ENCODE data around the gene LRRC61.
A peak's percentile ranks its signal among the peaks of the same experiment; 100 is the strongest.

LRRC61 gene

DNA sequence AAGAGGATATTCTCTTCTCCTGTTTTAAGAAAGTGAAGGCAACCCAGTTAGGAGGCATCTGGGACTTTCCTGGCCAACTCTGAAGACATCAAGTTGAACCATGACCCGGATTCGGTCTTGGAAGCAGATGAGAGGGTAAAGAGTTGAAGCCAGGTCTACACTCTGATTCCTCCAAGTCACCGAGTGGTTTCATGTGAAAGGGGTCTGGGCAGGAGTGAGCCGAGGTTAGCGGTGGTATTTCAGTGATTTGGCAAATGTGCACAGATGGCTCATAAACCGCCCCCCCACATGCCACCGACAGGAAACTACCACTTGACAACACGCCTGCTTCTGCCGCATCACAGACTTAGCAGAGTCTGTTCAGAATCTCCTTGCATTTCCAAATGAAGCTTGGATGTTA lies 34.1 kb downstream of the LRRC61 start:
- no peak for DNase-seq (ENCODE audit: low spot score)

DNA sequence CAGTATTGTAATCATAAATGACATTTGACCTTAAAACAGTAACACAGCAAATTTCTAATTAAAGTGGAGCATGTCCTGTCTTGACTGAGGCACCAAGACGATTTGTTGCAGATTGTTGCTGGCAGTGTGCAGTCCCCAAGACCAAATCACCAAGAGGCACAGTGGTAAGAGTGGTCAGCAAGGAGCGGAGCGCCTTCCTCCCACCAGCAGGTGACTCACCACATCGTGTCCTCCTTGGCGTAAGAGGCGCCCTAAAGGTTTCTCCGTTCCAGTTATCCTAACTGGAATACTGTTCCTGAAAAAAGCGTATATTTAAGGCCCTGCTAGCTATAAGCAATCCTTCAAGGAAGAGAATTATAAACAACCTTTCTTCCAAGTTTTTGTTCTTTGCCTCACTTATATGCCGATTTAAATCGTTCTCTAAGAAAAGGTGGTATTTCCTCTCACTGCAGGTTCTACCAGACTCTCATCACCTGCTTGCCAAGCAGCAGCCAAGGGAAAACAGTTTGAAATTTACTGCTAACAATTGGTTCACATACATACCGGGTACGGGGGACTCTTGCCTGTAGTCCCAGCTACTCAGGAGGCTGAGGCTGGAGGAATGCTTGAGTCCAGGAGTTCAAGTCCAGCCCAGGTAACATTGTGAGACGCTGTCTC lies 34.7 kb downstream of the LRRC61 start:
- DNase-seq (ENCODE audit: low spot score), result no peak

DNA sequence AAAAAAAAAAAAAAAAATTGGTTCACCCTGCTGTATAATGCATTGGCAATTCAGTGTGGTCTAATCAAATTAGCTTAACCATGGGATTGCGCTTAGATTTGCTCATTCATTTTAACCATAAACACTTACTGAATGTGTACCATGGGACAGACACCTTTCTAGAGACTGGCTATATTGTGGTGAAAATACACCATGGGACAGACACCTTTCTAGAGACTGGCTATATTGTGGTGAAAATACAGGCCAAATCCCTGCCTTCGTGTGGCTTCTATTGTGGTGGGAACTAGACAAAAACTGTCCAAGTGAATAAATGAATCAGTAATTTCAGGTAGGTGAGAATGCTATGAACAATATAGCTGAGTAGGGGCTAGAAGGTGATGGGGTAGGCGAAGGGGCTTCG lies 35.3 kb downstream of the LRRC61 start:
- no peak for DNase-seq (ENCODE audit: low spot score)

DNA sequence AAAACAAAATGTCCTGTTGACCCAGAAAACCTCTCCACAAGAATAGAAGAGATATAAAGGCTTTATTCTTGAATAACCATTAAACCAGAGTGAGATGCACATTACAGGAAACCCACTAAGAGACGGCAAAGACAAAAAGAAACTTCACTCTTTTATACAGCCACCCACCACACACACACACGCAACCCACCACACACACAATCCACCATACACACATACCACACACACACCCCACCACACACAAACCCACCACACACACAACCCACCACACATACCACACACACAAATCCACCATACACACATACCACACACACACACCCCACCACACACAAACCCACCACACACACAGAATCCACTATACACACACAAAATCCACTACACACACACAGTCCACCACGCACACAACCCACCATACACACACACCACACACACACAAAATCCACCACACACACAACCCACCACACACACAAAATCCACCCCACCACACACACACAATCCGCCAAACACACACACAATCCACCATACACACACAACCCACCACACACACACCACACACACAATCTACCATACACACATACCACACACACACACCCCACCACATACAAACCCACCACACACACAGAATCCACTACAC lies 36.0 kb downstream of the LRRC61 start:
- DNase-seq (ENCODE audit: low spot score), result no peak

DNA sequence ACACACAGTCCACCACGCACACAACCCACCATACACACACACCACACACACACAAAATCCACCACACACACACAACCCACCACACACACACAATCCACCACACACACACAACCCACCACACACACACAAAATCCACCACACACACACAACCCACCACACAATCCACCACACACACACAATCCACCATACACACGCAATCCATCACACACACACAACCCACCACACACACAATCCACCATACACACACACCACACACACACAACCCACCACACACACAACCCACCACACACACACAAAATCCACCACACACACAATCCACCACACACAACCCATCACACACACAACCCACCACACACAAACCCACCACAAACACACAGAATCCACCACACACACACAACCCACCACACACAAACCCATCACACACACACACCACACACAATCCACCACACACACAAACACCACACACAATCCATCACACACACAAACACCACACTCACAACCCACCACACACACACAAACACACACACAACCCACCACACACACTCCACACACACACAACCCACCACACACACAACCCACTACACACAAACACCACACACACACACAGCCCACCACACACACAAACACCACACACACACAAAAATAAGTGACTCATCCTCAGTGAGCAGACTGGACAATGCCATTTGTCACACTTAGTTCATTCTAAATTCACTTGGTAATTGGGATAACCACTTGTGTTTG lies 36.6 kb downstream of the LRRC61 start:
- no peak for DNase-seq (ENCODE audit: low spot score)

DNA sequence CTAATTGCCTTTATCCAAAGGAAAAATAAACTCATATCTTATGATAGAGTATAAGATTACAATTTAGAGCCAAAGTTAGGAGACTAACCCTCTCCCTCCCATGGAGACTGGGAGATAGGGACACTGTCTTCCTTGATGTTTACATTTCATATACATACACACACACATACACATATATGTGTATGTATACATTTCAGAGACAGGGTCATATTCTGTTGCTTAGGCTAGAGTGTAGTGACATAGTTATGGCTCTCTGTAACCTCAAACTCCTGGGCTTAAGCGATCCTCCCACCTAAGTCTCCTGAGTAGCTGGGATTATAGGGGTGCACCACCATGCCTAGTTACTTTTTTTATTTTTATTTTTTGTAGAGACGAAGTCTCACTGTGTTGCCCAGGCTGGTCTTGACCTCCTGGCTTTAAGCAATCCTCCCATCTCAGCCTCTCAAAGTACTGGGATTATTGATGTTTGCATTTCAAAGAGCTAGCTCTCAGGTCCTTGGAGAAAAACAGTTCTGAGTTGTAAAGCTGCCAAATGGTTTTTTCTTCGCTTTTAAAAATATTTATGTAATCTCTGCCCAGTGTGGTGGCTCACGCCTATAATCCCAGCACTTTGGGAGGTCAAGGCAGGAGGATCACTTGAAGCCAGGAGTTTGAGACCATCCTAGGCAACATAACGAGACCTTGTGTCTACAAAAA lies 37.4 kb downstream of the LRRC61 start:
- DNase-seq (ENCODE audit: low spot score), result no peak

DNA sequence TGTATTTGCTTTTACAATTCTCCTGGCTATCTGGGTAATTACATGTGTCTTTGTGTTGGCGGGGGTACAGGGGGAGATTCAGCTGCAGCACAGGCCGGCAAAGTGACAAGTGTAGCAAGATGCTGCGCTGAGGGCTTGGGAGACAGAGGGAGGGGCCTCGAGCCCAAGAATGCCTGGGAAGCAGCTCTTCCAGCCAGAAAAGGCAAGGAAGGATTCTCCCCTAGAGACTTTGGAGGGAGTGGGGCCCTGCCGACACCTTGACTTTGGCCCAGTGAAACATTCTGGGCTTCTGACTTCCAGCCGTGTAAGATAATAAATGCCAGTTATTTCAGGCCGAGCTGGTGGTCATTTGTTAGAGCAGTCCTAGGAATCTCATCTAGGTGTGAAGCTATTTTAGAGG lies 38.2 kb downstream of the LRRC61 start:
- no peak for DNase-seq (ENCODE audit: low spot score)

DNA sequence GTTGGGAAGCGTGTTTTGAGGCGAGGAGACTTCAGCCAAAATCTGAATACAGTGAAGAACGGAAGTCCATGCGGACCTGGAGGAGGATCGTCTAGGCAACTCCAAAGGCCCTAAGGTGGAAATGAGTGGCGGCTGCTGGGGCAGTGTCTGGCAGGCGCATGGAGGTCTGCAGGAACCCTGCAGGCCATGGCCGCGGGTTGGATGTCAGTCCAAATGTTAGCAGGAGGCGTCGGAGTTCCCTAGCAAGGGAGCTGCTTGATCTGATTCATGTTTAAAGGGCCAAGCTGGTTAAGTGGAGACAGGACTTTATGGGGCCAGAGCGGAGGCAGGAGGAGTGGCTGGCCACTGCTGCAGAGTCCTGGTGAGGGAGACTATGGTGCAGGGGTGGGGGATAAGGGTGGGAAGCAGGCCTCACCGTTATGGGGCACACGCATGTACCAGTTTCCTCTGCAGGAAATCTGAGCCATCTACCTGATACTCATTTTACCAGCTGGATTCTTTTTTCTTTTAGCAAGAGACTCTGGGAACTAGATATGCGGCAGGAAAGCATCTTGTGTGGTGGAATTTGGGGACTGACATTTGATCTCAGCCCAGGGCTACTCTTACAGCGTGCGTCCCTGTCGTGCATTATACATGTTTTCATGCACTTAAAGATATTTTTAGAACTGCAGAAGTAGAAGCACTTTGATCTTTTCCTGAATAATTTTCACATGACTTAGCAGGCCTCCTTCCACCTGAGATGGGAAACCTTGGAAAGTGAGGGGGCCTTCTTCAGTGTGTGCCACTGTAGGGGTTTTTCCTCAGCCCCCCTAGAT lies 38.9 kb downstream of the LRRC61 start:
- no peak for DNase-seq (ENCODE audit: low spot score)

DNA sequence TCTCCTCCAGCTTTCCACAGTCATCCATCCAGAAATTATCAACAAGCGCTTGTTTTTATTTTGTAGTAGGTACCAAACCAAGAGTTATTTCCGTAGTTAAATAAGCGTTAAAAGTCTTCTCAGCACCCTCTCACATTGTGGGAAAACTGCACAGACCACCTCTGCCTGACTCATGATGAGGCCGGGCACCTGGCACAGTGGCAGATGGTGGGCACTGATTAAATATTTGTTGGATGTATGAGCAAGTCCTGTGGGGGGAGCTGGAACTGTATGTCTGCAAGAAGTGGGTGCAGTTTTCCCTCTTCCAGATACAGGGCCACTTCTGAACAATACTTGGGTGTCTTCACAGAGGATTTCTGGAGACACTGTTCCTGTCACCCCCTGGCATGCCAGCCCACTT lies 40.2 kb downstream of the LRRC61 start:
- DNase-seq (ENCODE audit: low spot score), result no peak

DNA sequence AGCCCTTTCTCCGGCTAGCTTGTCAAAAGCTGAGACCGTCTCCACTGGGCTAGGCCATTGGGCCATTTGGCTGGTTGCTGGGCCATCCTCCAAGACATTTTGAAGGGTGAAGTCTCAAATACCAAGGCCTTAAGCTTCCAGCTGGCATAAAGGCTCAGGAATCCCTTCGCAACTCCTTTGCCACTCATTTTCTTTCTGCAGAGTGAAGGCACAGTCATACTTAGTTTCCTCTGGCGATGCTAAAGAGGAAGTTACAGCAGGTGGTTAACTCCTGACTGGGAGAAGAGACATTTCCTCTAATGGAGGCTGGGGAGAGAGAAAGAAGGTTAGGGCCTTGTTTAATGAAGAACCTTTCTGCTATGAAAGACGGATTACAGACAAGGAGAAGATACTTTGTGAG lies 40.7 kb downstream of the LRRC61 start:
- DNase-seq (ENCODE audit: low spot score), result no peak

DNA sequence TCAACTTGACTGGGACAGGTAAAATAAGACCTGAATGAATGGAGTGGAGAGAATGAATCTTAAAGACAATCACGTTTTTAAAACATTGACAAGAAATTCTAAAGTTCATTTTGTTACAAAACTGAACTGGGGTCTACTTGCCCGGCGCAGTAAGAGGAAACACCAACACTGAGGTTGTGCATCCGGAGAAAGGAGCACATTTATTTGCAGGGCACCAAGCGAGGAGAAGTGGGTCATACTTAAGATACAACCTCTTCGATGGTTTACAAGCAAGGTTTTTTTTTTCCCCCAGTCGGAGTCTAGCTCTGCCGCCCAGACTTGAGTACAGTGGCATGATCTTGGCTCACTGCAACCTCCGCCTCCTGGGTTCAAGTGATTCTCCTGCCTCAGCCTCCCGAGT lies 42.0 kb downstream of the LRRC61 start:
- no peak for DNase-seq (ENCODE audit: low spot score)

DNA sequence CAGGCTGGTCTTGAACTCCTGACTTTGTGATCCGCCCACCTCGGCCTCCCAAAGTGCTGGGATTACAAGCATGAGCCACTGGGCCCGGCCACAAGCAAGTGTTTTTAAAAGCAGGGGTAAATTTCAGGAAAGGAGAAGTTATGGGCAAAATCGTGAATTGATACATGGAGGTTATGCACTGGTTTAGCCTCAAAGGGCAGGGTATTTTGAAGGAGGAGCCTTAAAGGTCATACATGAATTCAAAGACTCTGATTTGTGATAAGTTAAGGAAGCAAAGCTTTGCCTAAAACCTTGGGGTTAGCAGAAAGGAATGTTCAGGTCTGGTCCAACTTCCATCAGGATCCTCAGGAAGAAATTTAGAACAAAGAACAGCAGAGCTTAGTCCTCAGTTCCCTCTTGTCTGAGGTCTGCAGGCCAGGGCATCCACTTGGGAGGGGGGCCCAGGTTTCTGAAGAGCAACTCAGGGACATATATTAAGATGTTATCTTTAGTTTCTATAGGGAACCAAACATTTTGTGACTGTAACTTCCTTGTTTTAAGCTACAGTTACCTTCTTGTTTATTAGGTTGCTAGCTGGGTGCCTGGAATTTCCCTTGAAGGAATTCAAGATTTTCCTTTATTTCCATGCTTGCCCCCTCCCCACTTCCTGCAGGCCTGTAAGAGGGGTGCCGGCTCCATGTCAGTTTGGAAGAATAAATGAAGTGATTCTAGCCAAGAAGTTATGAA lies 42.7 kb downstream of the LRRC61 start:
- no peak for DNase-seq (ENCODE audit: low spot score)

DNA sequence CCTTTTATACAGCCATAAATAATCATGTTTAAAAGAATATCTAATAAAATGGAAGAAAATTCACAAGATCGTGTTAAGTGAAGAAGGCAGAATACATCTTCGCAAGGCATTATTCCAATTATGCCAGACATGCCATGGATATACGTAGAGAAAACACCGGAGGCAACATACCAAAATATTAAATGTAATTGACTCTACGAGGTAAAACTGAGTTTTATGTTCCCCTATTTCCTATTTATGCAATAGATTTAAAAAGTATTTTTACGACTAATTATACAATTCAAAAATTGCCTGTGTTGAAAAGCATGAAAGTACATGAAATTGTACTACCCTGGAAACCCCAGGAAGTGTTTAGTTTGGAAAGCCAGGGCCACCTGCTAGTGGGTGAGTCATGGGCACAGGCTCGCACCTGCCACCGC lies 44.5 kb downstream of the LRRC61 start:
- DNase-seq (ENCODE audit: low spot score), result no peak

DNA sequence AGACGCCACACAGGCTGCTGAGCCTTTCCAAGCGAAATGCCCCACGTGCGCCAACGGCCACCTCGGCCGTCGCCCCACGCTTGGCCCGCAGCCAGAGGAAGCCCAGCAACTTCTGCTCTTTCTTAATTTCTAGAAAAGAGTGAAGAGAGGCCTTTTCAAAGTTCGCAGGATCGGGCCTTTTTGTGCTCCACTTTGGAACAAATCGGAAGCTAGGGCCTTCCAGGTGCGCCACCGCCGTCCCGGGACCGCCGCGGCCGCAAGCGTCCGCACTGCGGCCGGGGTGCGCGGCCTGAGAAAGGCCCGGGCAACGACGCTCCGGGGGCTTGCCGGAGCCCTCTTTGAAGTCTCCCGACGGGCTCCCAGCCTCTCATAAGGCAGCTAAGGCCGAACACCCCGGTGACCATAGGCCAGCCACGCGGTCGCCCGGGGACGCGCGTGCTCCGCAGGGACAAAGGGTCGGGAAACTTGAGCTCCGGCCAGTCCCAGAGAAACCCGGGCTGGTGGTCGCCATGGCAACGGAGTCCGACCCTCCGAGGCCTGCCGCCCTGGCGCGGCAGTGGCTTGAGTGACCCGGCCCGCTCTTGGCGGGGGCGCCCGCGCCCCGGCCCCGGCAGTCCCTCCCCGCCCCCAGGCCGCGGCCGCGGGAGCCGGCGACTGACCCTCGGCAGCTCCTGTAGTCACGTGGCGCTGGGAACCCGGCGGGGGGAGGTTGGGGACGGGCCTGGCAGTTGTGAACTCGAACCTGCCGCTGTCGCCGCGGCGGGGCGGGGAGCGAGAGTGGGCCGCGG lies 45.1 kb downstream of the LRRC61 start, which contains the start of gene REPIN1:
TSS of gene REPIN1 (plus strand) at position 727 of the 788 bp plus-strand sequence. CDS start 890 bp downstream, outside the sequence.
- DNase-seq (ENCODE audit: low spot score), result peak; percentile 93

DNA sequence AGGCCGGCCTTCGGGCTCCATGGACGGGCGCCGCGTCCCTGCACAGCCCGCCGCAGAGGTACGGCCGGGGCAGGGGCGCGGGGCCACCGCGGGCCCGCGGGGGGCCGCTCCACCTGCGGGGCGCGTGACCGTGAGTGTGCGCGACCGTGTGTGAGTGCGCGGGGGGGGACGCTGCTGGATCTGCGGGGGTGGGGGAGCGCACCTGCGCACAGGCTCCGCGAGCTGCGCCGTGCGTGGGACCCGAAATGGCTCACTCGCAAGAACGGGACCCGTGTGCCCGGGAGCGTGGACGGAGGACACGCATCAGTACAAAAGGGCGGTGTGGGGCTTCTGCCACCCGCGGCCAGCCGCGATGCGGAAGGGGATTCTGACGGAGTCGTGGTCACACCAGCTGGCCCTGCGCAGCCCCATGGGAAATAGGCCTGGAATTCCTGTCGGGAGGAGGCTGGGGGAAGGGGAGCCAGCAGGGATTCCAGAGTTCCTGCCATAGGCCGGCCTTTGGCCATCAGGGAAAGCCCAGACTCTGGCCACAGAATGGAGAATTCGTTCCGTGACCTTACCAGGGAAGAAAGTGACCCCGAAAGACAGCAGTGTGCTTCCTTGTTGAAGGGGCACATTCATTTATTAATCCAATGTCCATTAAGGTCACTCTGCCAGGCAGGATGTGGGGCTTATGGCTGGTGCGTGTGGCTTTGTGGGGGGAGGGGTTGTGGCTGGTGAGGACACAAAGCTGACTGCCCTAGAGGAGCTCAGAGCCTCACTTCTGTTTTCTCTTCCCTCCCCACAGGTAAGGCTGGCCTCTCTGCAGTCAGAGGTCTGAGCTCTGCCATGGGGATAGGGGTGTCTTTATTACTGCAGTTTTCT lies 46.0 kb downstream of the LRRC61 start:
- DNase-seq (ENCODE audit: low spot score), result peak; percentile 86

DNA sequence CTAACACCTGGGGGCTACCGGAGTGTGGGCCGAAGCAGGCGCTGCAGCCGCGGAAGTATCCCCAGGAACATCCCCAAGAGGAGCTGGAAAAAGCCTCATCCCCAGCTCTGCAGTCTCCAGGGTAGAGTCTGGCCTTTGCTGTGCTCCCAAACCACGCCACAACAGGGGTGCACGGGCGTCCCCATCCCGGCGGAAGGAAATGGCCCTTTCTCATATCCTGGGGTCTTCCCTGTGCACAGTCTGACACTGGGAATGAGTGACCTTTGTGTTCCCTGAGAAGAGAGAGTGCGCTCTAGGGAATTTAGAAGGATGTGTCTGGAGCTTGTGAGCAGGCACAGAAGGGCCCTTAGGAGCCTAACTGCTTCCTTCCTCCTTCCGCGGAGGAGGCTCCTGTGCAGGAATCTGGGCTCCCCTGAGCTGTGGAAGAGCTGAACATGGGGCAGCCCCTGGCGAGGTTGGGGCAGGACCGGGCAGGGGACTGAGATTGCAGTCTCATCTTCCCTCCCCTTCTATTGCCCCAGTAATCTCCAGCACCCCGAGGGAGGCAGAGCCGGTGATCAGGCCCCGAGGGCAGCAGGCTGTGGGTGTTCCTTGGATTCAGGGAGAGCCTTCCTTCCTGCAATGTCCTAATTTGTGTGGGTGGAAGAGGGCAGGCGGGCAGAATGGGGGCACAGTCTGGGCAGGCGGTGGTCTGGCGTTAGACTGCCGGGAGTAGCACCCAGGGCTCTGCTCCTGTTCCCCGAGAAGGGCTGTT lies 46.8 kb downstream of the LRRC61 start:
- DNase-seq (ENCODE audit: low spot score), result peak; percentile 25

DNA sequence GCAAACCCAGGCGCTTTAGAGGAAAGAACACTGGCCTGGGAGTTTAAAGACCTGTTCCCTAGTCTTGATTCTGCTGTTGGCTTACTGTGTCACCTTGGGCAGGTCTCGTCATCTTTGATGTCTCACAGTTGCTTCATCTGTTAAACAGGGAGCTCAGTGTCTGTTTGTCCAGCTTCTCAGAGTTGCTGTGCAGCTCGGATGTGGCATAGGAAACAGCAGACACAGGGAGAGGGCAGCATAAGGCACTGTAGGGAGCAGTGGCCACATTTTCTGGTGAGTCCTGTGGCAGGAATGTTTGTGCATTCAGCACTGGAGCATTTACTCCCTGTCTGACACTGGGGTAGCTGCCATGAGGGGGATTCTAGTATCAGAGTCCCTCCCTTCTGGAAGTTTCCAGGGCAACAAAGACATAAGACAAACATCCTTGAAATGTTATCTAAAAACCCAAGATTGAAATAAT lies 47.5 kb downstream of the LRRC61 start:
- DNase-seq (ENCODE audit: low spot score), result peak; percentile 90
